Stimulated activated CD4-positive, alpha-beta T cell treated with anti-CD3 and anti-CD28 coated beads, Interleukin-2, amount 100 ng/mL, for 4 hours (primary cell): ENCODE measurements around the gene MRPL53.

Source experiments
- DNase-seq: peaks from one replicate; pipeline ENCODE4 v3.0.0-alpha.2; 2020; ENCODE audit warnings: low read depth

Gene MRPL53

DNA sequence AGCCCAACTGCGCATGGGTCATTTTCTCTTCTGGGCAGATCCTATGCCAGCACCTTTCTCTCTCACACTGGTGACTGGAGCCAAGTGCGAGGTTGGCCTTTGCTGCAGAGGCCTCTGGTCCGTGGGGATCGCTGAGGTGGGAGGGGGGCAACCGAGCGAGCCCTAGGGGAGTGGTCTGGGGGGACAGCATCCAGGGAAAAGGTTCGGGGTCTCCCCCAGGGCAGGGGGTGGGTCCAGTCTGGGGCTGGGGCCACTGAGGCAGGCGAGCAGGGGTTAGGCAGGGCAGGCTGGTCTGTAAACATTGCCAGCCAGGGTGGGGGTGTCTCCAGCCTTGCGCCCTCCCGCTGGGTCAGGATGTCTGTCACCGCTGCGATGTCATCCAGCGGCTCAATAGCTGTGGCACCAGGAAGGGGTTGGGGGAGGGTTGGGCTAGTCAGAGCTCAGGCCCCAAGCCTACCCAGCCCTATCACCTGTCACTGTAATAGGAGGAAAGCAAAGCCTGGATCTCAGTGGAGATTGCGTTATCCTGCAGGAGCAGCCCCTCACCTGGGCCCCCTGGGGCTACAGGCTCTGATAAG, 46.2 kb downstream of the MRPL53 start:
- DNase-seq = no peak

DNA sequence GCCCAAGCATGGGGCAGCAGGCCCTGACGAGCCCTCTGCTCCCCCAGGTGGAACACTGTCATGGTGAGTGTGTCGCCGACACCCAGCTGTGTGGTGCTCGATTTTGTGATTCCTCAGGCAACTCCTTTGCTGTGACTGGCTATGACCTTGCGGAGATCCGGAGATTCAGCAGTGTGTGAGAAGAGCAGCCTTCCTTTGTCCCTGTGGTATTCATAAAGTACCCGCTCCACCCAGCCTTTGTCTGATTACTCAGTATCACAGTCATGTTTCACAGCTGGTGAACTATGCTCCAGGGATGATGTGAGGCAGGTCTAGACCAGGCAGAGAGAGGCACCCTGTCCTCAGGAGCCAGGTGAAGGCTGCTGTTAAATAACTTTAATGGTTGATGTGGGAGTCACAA, 47.0 kb downstream of the MRPL53 start:
- no peak for DNase-seq

DNA sequence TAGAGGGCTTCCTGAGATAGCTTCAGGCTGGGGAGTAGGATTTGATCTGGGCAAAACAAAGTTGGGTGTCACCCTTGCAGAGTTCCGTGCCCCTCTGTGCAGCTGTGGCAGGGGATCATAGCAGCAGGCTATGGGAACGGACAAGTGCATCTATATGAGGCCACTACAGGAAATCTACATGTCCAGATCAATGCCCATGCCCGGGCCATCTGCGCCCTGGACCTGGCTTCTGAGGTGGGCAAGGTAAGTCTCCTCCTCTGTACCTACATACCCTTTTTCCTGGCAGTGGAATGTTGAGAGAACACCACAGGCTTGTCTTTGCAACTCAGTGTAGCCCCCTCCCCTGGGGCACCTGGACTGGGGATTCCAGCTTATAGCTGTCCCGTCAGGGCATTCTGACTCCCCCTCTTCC, 47.5 kb downstream of the MRPL53 start:
- DNase-seq = no peak

DNA sequence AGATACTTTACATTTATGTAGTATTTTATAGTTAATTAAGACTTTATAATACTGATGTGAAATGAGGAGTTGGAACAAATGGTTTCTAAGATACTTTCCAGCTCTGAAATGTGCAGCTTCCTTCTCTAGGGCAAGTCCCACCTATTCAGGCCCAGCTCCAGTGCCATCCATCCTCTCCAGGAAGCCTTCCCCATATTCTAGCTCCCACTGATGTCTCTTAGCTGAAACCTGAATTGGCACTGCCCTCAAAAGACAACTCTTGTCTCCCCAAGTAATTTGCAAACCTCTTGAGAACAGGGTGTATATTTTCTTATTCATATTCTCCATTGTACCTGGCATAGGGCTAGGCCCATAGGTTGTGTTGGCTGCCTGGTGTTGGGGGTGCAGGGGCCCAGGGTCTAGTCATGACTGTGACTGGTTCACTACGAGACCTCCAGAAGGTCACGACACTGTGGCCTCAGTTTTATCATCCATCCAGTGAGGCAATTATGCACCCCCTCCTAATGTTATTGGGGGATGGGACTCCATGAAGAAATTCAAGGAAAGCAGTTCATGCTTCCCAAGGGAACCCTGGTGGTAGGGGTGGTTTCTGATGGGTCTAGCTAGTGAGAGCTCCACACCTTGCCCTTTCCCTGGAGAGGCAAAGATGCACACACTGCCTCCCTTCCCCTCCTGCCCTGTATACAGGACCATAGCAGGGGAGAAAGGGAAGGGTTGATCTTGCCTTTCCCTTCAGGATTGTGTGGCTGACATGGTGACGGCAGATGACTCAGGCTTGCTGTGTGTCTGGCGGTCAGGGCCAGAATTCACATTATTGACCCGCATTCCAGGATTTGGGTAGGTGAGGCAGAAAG, 48.1 kb downstream of the MRPL53 start:
- no peak for DNase-seq

DNA sequence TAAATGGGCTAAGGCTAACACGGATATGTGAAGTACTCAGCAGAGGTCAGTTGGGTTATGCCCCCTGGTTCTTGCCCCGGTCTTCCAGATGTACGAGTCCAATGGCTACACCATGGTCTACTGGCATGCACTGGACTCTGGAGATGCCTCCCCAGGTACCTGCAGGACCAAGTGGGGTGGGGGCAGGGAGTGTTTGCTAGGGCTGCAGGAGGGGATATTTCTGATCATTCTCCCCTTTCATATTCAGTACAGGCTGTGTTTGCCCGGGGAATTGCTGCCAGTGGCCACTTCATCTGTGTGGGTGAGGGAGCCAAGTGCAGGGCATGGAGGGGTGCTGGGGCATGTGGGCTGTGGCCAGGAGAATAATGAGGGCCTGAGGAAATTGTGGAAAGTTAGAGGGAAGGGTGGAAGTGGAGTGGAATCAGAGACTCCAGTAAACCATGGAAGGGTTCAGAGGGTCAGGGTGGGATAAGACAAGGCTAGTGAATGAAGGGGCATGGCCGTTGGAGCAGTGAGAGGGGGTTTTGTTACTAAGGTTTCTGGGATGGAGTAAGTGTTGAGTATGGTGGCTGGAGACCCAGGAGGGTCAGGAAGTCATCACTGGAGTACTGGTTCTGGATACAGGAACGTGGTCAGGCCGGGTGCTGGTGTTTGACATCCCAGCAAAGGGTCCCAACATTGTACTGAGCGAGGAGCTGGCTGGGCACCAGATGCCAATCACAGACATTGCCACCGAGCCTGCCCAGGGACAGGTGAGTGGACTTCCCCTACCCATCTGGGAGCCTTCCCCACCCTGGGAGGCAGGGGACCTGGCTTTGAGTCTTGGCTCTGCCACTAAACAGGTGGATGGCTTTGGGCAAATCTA, 49.0 kb downstream of the MRPL53 start:
- DNase-seq = no peak
